Measurements from ENCODE around the gene ATF7IP. TPM values are rescaled to one million over a fixed set of nuclear protein-coding genes. Genes with fewer than 3 reads are reported as not detected.
"Not testable (repeated sequence)": the region's sequence is repeated elsewhere in the genome, so short reads cannot be mapped to it uniquely, and the experiment has no call there.

Gene ATF7IP, protein sequence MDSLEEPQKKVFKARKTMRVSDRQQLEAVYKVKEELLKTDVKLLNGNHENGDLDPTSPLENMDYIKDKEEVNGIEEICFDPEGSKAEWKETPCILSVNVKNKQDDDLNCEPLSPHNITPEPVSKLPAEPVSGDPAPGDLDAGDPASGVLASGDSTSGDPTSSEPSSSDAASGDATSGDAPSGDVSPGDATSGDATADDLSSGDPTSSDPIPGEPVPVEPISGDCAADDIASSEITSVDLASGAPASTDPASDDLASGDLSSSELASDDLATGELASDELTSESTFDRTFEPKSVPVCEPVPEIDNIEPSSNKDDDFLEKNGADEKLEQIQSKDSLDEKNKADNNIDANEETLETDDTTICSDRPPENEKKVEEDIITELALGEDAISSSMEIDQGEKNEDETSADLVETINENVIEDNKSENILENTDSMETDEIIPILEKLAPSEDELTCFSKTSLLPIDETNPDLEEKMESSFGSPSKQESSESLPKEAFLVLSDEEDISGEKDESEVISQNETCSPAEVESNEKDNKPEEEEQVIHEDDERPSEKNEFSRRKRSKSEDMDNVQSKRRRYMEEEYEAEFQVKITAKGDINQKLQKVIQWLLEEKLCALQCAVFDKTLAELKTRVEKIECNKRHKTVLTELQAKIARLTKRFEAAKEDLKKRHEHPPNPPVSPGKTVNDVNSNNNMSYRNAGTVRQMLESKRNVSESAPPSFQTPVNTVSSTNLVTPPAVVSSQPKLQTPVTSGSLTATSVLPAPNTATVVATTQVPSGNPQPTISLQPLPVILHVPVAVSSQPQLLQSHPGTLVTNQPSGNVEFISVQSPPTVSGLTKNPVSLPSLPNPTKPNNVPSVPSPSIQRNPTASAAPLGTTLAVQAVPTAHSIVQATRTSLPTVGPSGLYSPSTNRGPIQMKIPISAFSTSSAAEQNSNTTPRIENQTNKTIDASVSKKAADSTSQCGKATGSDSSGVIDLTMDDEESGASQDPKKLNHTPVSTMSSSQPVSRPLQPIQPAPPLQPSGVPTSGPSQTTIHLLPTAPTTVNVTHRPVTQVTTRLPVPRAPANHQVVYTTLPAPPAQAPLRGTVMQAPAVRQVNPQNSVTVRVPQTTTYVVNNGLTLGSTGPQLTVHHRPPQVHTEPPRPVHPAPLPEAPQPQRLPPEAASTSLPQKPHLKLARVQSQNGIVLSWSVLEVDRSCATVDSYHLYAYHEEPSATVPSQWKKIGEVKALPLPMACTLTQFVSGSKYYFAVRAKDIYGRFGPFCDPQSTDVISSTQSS
- total RNA-seq: 114 TPM

DNA sequence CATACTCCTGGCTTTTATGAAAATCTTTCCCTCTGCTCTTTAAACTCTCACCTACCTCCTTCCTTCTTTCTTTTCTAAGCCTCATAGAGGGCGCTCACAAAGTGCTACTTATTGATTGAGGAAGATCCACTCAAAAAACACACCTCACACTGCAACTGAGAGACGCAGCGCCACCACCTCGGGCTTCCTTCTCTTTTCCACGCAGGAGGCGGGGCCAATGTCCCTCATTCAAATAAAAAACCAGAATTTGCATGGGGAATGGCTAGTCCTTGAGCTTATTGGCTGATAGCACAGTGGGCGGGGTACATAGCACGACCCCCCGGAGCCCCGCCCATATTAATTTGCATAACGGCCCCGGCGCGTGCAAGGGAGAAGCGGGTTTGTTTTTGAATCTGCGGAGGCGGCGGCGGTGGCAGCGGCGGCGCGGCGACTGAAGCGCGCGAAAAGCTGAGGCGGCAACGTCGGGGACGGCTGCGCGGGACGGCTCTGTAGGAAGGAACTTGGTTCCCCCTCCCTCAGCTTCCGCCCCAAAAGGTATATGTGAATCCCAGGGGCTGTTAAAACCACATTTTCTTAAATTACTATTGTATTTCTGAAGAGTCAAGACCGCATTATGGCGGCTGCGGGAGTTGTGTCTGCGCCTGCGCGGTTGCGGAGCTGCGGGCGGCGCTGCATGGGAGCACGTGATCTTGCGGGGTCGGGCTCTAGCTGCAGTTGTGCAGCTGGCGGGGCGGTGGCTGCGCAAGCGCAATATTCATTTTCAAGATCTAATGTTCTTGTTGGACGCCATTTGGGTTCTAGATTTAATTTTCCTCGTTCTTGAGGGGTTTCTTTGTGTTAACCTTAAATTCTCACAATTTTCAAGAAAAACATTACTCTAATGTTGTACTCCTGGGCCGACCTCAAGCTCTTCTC is at the start of gene ATF7IP:
ATF7IP (plus strand) TSS at position 389 of the 915 bp plus-strand sequence. CDS start 58,234 bp downstream, outside the sequence.
- peaks cover 16% of the 10 kb centered on the region for H3K4me1 ChIP-seq (ENCODE audit: insufficient read depth, low read length)
- no peaks in the 10 kb centered on the region for H3K9me3 ChIP-seq (ENCODE audit: low read depth, low read length)
- H3K27me3 ChIP-seq (ENCODE audit: insufficient read depth, low read length): no peaks in the 10 kb centered on the region
- H3K4me3 ChIP-seq (ENCODE audit: low read length): peak within 1 kb of the TSS; percentile 68

DNA sequence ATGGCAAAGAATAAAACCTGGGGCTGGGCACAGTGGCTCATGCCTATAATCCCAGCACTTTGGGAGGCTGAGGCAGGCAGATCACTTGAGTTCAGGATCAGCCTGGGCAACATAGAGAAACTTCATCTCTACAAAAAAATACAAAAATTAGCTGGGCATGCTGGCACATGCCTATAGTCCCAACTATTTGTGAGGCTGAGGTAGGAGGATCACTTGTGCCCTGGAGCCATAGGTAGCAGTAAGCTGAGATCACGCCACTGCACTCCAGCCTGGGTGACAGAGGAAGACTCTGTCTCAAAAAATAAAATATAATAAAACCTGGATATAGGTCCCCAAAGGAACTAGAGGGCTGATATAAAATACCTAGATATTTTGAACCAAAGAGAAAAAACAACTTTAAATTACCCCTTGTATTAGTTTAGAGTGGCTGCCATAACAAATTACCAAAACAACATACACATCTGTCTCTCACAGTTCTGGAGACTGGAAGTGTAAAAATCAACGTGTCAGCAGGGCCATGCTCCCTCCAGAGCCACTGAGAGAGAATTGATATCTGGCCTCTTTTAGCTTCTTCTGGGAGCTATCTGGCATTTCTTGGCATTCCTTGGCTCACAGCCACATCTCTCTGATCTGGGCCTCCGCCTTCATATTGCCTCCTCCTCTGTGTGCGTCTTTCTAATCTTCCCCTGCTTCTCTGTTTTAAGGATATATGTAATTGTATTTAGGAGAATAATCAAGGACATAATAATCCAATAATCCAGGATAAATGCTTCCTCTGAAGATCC is 47.9 kb upstream of the ATF7IP start:
- Histone ChIP-seq H3K9me3 (ENCODE audit: low read depth, low read length) (no peaks in the 10 kb centered on the region), H3K4me1 (ENCODE audit: insufficient read depth, low read length) (peaks cover 3% of the 10 kb centered on the region), H3K27me3 (ENCODE audit: insufficient read depth, low read length) (no peaks in the 10 kb centered on the region), H3K4me3 (ENCODE audit: low read length) (no peak overlapping the region)

GRCh38 chr12:14319704-14320427 is 45.6 kb upstream of the ATF7IP start:
- H3K4me3 ChIP-seq (ENCODE audit: low read length); H3K4me1 ChIP-seq (ENCODE audit: insufficient read depth, low read length); H3K27me3 ChIP-seq (ENCODE audit: insufficient read depth, low read length); H3K9me3 ChIP-seq (ENCODE audit: low read depth, low read length): not testable (repeated sequence)

- H3K9me3 ChIP-seq (ENCODE audit: low read depth, low read length): no peaks in the 10 kb centered on the region
- no peaks in the 10 kb centered on the region for H3K4me1 ChIP-seq (ENCODE audit: insufficient read depth, low read length)
- H3K4me3 ChIP-seq (ENCODE audit: low read length): no peak overlapping the region
- no peaks in the 10 kb centered on the region for H3K27me3 ChIP-seq (ENCODE audit: insufficient read depth, low read length)
Measured at GRCh38 chr12:14322403-14322802, 43.1 kb upstream of the ATF7IP start.

DNA sequence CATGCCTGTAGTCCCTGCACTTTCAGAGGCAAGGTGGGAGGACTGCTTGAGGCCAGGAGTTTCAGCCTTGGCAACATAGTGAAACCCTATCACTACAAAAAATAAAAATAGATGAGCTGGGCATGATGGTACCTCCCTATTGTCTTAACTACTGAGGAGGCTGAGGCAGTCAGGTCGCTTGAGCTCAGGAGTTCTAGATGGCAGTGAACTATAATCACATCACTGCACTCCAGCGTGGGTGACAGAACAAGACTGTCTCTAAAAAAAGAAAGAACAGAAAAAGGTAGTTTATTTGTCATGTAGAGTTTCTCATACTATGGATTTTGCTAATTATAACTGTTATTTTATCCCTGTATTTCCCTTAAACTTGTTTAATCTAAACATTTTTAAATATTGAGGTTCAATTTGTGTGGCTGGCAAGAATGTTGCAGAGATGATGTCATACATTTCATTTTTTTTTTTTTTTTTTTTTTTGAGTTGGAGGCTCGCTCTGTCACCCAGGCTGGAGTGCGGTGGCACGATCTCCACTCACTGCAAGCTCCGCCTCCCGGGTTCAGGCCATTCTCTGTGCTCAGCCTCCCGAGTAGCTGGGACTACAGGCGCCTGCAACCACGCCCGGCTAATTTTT is 39.7 kb upstream of the ATF7IP start:
- H3K27me3 ChIP-seq (ENCODE audit: insufficient read depth, low read length): no peaks in the 10 kb centered on the region
- H3K9me3 ChIP-seq (ENCODE audit: low read depth, low read length): no peaks in the 10 kb centered on the region
- no peak overlapping the region for H3K4me3 ChIP-seq (ENCODE audit: low read length)
- H3K4me1 ChIP-seq (ENCODE audit: insufficient read depth, low read length): peaks cover 4% of the 10 kb centered on the region

GRCh38 chr12:14326699-14327098 is 38.8 kb upstream of the ATF7IP start:
- Histone ChIP-seq H3K4me1 (ENCODE audit: insufficient read depth, low read length) (peaks cover 4% of the 10 kb centered on the region), H3K4me3 (ENCODE audit: low read length) (no peak overlapping the region), H3K27me3 (ENCODE audit: insufficient read depth, low read length) (no peaks in the 10 kb centered on the region), H3K9me3 (ENCODE audit: low read depth, low read length) (peaks cover under 1% of the 10 kb centered on the region)

GRCh38 chr12:14327711-14328110 is 37.8 kb upstream of the ATF7IP start:
- H3K4me1 ChIP-seq (ENCODE audit: insufficient read depth, low read length): peaks cover 4% of the 10 kb centered on the region
- peaks cover 5% of the 10 kb centered on the region for H3K9me3 ChIP-seq (ENCODE audit: low read depth, low read length)
- no peaks in the 10 kb centered on the region for H3K27me3 ChIP-seq (ENCODE audit: insufficient read depth, low read length)
- no peak overlapping the region for H3K4me3 ChIP-seq (ENCODE audit: low read length)

DNA sequence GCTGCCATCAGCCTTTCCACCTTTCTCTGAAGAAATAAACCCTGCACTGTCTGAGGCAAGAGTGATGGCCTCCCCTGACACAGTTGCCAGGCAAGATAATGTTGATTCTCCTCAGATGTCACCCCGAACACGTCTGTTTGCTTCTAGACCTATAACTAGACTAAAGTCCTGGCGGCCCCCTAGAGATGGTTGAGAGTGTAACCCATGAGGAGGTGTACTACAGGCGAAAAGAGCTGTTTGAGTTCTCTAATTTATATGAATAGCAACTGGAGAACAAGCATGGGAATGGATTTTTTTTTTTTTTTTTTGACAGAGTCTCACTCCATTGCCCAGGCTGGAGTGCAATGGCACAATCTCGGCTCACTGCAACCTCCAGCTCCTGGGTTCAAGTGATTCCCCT is 33.0 kb upstream of the ATF7IP start:
- Histone ChIP-seq H3K27me3 (ENCODE audit: insufficient read depth, low read length) (no peaks in the 10 kb centered on the region), H3K9me3 (ENCODE audit: low read depth, low read length) (peaks cover 5% of the 10 kb centered on the region), H3K4me1 (ENCODE audit: insufficient read depth, low read length) (peaks cover 4% of the 10 kb centered on the region), H3K4me3 (ENCODE audit: low read length) (no peak overlapping the region)

DNA sequence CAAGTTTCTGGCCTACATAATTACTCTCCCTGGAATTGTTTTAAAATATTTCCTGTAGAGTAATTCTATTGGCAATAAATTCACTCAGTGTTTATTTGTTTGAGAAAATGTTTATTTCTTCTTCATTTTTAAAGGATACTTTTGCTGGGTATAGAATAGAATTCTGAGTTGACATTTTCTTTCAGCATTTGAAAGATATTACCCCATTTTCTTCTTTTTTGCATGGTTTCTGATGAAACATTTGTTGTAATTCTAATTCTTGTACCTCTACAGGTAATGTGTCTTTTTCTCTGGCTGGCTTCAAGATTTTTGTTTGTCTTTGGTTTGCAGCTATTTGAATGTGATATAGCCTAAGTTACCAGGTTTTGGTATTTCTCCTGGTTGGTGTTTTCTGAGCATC is 25.1 kb upstream of the ATF7IP start:
- no peaks in the 10 kb centered on the region for H3K4me1 ChIP-seq (ENCODE audit: insufficient read depth, low read length)
- H3K27me3 ChIP-seq (ENCODE audit: insufficient read depth, low read length): no peaks in the 10 kb centered on the region
- peaks cover 22% of the 10 kb centered on the region for H3K9me3 ChIP-seq (ENCODE audit: low read depth, low read length)
- no peak overlapping the region for H3K4me3 ChIP-seq (ENCODE audit: low read length)

GRCh38 chr12:14351524-14351923 is 14.0 kb upstream of the ATF7IP start:
- H3K9me3 ChIP-seq (ENCODE audit: low read depth, low read length): peaks cover 12% of the 10 kb centered on the region
- not testable (repeated sequence) for H3K27me3 ChIP-seq (ENCODE audit: insufficient read depth, low read length); H3K4me1 ChIP-seq (ENCODE audit: insufficient read depth, low read length); H3K4me3 ChIP-seq (ENCODE audit: low read length)

DNA sequence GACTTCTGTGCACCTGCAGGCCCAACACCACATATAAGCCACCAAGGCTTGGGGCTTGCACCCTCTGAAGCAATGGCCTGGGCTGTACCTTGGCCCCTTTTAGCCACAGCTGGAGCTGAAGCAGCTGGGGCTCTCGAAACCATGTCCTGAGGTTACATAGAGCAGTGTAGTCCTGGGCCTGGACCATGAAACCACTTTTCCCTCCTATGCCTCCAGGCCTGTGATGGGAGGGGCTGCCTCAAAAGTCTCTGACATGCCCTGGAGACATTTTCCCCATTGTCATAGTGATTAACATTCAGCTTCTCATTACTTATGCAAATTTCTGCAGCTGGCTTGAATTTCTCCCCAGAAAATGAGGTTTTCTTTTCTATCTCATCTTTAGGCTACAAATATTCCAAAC is 13.4 kb upstream of the ATF7IP start:
- H3K9me3 ChIP-seq (ENCODE audit: low read depth, low read length): peaks cover 12% of the 10 kb centered on the region
- H3K4me1 ChIP-seq (ENCODE audit: insufficient read depth, low read length); H3K27me3 ChIP-seq (ENCODE audit: insufficient read depth, low read length); H3K4me3 ChIP-seq (ENCODE audit: low read length): not testable (repeated sequence)

GRCh38 chr12:14354665-14355064 is 10.8 kb upstream of the ATF7IP start:
- not testable (repeated sequence) for H3K27me3 ChIP-seq (ENCODE audit: insufficient read depth, low read length); H3K4me3 ChIP-seq (ENCODE audit: low read length); H3K4me1 ChIP-seq (ENCODE audit: insufficient read depth, low read length)
- H3K9me3 ChIP-seq (ENCODE audit: low read depth, low read length): peaks cover 12% of the 10 kb centered on the region

GRCh38 chr12:14356147-14356546 is 9.3 kb upstream of the ATF7IP start:
- H3K4me1 ChIP-seq (ENCODE audit: insufficient read depth, low read length): no peaks in the 10 kb centered on the region
- no peak overlapping the region for H3K4me3 ChIP-seq (ENCODE audit: low read length)
- H3K9me3 ChIP-seq (ENCODE audit: low read depth, low read length): peaks cover 2% of the 10 kb centered on the region
- H3K27me3 ChIP-seq (ENCODE audit: insufficient read depth, low read length): no peaks in the 10 kb centered on the region

All from mononuclear cell (primary cell).